ENCODE results near the gene ARHGEF16.

The ARHGEF16 gene

GRCh38 chr1:3453891-3454810 lies at the start of gene ARHGEF16:
Gene ARHGEF16, plus strand, starts transcription at chr1:3454665. Its CDS starts 8,420 bp downstream, at chr1:3463085.
- DNase-seq (ENCODE audit: low read depth), result no peak

GRCh38 chr1:3404801-3405200 lies 49.7 kb upstream of the ARHGEF16 start:
- DNase-seq (ENCODE audit: low read depth), result no peak

GRCh38 chr1:3405491-3405890 lies 49.0 kb upstream of the ARHGEF16 start:
- no peak for DNase-seq (ENCODE audit: low read depth)

GRCh38 chr1:3405974-3406867 lies 48.2 kb upstream of the ARHGEF16 start:
- no peak for DNase-seq (ENCODE audit: low read depth)

GRCh38 chr1:3407021-3407420 lies 47.4 kb upstream of the ARHGEF16 start:
- no peak for DNase-seq (ENCODE audit: low read depth)

GRCh38 chr1:3408751-3409266 lies 45.7 kb upstream of the ARHGEF16 start:
- no peak for DNase-seq (ENCODE audit: low read depth)

- DNase-seq (ENCODE audit: low read depth), result no peak
Measured at GRCh38 chr1:3409366-3410141, 44.9 kb upstream of the ARHGEF16 start.

- no peak for DNase-seq (ENCODE audit: low read depth)
Measured at GRCh38 chr1:3410142-3410925, 44.1 kb upstream of the ARHGEF16 start.

GRCh38 chr1:3411806-3412205 lies 42.7 kb upstream of the ARHGEF16 start:
- DNase-seq (ENCODE audit: low read depth), result no peak

GRCh38 chr1:3412376-3412775 lies 42.1 kb upstream of the ARHGEF16 start:
- DNase-seq (ENCODE audit: low read depth), result no peak

- DNase-seq (ENCODE audit: low read depth), result no peak
Measured at GRCh38 chr1:3413975-3414710, 40.3 kb upstream of the ARHGEF16 start.

GRCh38 chr1:3415260-3416090 lies 39.0 kb upstream of the ARHGEF16 start:
- DNase-seq (ENCODE audit: low read depth), result no peak

- no peak for DNase-seq (ENCODE audit: low read depth)
Measured at GRCh38 chr1:3417082-3417739, 37.3 kb upstream of the ARHGEF16 start.

GRCh38 chr1:3417934-3418333 lies 36.5 kb upstream of the ARHGEF16 start:
- DNase-seq (ENCODE audit: low read depth), result no peak

GRCh38 chr1:3418600-3418999 lies 35.9 kb upstream of the ARHGEF16 start:
- no peak for DNase-seq (ENCODE audit: low read depth)

GRCh38 chr1:3419415-3420204 lies 34.9 kb upstream of the ARHGEF16 start:
- no peak for DNase-seq (ENCODE audit: low read depth)

- DNase-seq (ENCODE audit: low read depth), result no peak
Measured at GRCh38 chr1:3420218-3420951, 34.1 kb upstream of the ARHGEF16 start.
